Neuronal stem cell (in vitro differentiated cells): Measurements from ENCODE around the gene TDRD1.

ENCODE experiments used
- DNase-seq: peaks from one replicate; pipeline ENCODE4 v3.0.0-alpha.2; 2013; ENCODE audit warnings: low spot score
- H2AFZ ChIP-seq: one replicate; pipeline ENCODE4 v1.6.1; 2013; ENCODE audit warnings: mild to moderate bottlenecking, low read length, inconsistent platforms
- H2AK5ac ChIP-seq: 2 replicates; pipeline ENCODE4 v1.6.1; 2013; ENCODE audit warnings: low read depth, mild to moderate bottlenecking, inconsistent platforms, low read length, moderate library complexity, mixed read lengths
- H2BK120ac ChIP-seq: 2 replicates; pipeline ENCODE4 v1.6.1; 2013; ENCODE audit warnings: low read depth, mild to moderate bottlenecking, inconsistent platforms, low read length, moderate library complexity, mixed read lengths
- H2BK12ac ChIP-seq: one replicate; pipeline ENCODE4 v1.6.1; 2013; ENCODE audit warnings: low read length, inconsistent platforms
- H2BK15ac ChIP-seq: 2 replicates; pipeline ENCODE4 v1.6.1; 2013; ENCODE audit warnings: mild to moderate bottlenecking, low read length, inconsistent platforms, mixed read lengths
- H2BK5ac ChIP-seq: one replicate; pipeline ENCODE4 v1.6.1; 2013; ENCODE audit warnings: inconsistent platforms, mild to moderate bottlenecking, low read length, moderate library complexity
- H3K14ac ChIP-seq: one replicate; pipeline ENCODE4 v1.6.1; 2013; ENCODE audit warnings: low read length, inconsistent platforms
- H3K18ac ChIP-seq: 2 replicates; pipeline ENCODE4 v1.6.1; 2013; ENCODE audit warnings: low read length, inconsistent platforms
- H3K23ac ChIP-seq: 2 replicates; pipeline ENCODE4 v1.6.1; 2013; ENCODE audit warnings: low read depth, mild to moderate bottlenecking, mixed read lengths, low read length, inconsistent platforms; ENCODE audit not compliant: poor library complexity
- H3K27ac ChIP-seq: replicated peaks from 3 replicates; pipeline ENCODE4 v1.5.1; 2013; ENCODE audit warnings: low read length, inconsistent platforms
- H3K27me3 ChIP-seq, 3 experiments: 2 replicates each; pipeline ENCODE4 v1.6.1; 2013; ENCODE audit warnings: low read length in 3 of 3, mild to moderate bottlenecking in 2 of 3, inconsistent platforms in 1 of 3, low read depth in 1 of 3, mixed read lengths in 1 of 3, moderate library complexity in 1 of 3; ENCODE audit not compliant: control insufficient read depth in 3 of 3, insufficient read depth in 3 of 3
- H3K36me3 ChIP-seq, 2 donors: replicated peaks in 1 of 2; 2 replicates each; pipeline ENCODE4 v1.6.1; 2013; ENCODE audit warnings: low read length in 2 of 2; ENCODE audit not compliant: control insufficient read depth in 2 of 2, insufficient read depth in 2 of 2
- H3K4ac ChIP-seq: 2 replicates; pipeline ENCODE4 v1.6.1; 2013; ENCODE audit warnings: inconsistent platforms, mild to moderate bottlenecking, low read length, moderate library complexity
- H3K4me1 ChIP-seq, 2 donors: 1 replicate in 1 of 2; 2 replicates in 1 of 2; pipeline ENCODE4 v1.6.1; 2013; ENCODE audit warnings: low read length in 2 of 2, low read depth in 1 of 2; ENCODE audit not compliant: control insufficient read depth in 2 of 2, insufficient read depth in 1 of 2
- H3K4me2 ChIP-seq: one replicate; pipeline ENCODE4 v1.6.1; 2013; ENCODE audit warnings: mild to moderate bottlenecking, low read length, inconsistent platforms; ENCODE audit not compliant: insufficient read depth, poor library complexity, severe bottlenecking
- H3K4me3 ChIP-seq, 2 donors: 2 replicates each; pipeline ENCODE4 v1.5.1; 2013; ENCODE audit warnings: low read length in 2 of 2, mild to moderate bottlenecking in 2 of 2, inconsistent platforms in 1 of 2, moderate library complexity in 1 of 2
- H3K79me1 ChIP-seq: one replicate; pipeline ENCODE4 v1.6.1; 2013; ENCODE audit warnings: low read depth, mild to moderate bottlenecking, inconsistent platforms, low read length, moderate library complexity
- H3K9ac ChIP-seq: one replicate; pipeline ENCODE4 v1.6.1; 2013; ENCODE audit warnings: mild to moderate bottlenecking, low read depth, low read length, inconsistent platforms; ENCODE audit not compliant: poor library complexity
- H3K9me3 ChIP-seq, 2 donors: replicated peaks in 1 of 2; 2 replicates each; pipeline versions ENCODE3 to v1.6.1; 2013; ENCODE audit warnings: low read length in 2 of 2, mild to moderate bottlenecking in 2 of 2, inconsistent platforms in 1 of 2, low read depth in 1 of 2, mixed read lengths in 1 of 2, moderate library complexity in 1 of 2; ENCODE audit not compliant: control insufficient read depth in 2 of 2, insufficient read depth in 1 of 2
- H4K8ac ChIP-seq: one replicate; pipeline ENCODE4 v1.6.1; 2013; ENCODE audit warnings: low read depth, mild to moderate bottlenecking, inconsistent platforms, low read length, moderate library complexity
- H4K91ac ChIP-seq: one replicate; pipeline ENCODE4 v1.6.1; 2013; ENCODE audit warnings: low read length, low read depth, mild to moderate bottlenecking, inconsistent platforms; ENCODE audit not compliant: poor library complexity
- WGBS, 2 donors: extraction: QIAGEN DNeasy Blood & Tissue Kit; methylation state at CpG; one replicate each; pipeline ENCODE4 v1.1.7; 2013; ENCODE audit warnings: missing lambda C conversion rate in 2 of 2, mixed read lengths in 1 of 2; ENCODE audit not compliant: insufficient read length in 2 of 2, insufficient replicate concordance in 1 of 2; ENCODE audit errors: extremely low coverage in 2 of 2; 5-methylcytosine and 5-hydroxymethylcytosine counted together

Gene TDRD1

DNA sequence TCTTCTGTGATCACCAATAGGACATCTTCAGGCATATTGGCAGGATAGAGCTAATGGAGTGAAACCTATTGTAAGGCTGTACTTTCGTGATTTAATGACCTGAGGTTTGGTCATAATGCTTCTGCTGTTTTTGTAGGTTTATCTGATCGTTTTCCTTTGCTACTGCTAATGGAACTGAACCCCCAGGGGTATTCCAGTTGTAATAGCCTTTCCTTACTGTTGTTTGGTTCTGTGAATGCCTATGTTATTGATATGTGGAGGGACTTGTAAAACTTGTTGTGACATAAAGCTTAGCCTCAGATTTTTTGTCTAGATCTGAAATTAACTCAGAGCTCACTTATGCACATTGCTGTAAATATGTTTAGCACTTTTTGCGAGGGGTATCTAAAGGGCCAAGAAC, 49.0 kb downstream of the TDRD1 start:
- H2BK5ac ChIP-seq = no peak overlapping the region
- no peak overlapping the region for H3K27ac ChIP-seq
- no peak overlapping the region for H3K4ac ChIP-seq
- no peak overlapping the region for H2AFZ ChIP-seq
- no peak overlapping the region for H3K4me3 ChIP-seq
- no peak overlapping the region for H4K91ac ChIP-seq
- no CpG with 5 or more reads among the region's 3 CpGs for WGBS, 2 donors
- H3K9me3 ChIP-seq = no peaks in the 10 kb centered on the region
- H4K8ac ChIP-seq = no peak overlapping the region
- no peaks in the 10 kb centered on the region for H3K36me3 ChIP-seq
- no peak overlapping the region for H3K14ac ChIP-seq
- no peak overlapping the region for H3K4me2 ChIP-seq
- H2BK120ac ChIP-seq = no peak overlapping the region
- H3K79me1 ChIP-seq = no peaks in the 10 kb centered on the region
- H3K18ac ChIP-seq = no peak overlapping the region
- H2BK15ac ChIP-seq = no peak overlapping the region
- H3K23ac ChIP-seq = no peak overlapping the region
- peaks cover 0 to 37% (median 0%) of the 10 kb centered on the region in 3 experiments for H3K27me3 ChIP-seq
- H3K4me1 ChIP-seq = no peaks in the 10 kb centered on the region
- H2AK5ac ChIP-seq = no peak overlapping the region
- no peak for DNase-seq
- no peak overlapping the region for H2BK12ac ChIP-seq
- no peak overlapping the region for H3K9ac ChIP-seq

DNA sequence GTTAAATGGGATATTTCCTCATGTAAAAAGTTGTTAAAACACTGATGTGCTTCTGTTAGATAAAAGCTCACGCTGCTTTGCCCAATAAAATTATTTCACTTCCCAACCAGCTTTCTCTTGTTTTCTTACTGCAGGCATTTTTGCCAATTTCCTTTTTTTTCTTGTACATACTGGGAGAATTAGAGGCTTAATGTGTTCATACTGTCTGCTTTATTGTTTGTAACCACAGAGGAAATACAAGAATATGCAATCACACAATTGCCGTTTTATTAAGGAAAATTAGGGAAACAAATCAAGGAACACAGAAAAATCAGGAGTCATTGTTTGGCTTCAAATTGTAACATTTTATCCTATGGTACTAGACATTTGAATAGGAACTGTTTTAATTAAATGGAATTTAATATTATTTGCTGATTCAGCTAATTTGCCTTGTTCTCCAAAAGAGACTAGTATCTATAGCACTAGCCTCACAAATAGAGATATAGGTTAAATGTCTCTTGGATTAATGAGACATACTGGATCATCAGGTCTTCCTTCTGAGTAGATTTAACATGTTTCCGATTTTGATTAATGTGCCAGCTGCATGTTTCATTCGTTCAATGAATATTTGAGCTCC, 53.5 kb downstream of the TDRD1 start:
- WGBS, 2 donors = no CpG with 5 or more reads among the region's 4 CpGs
- no peak overlapping the region for H2AK5ac ChIP-seq
- no peak overlapping the region for H2AFZ ChIP-seq
- no peaks in the 10 kb centered on the region for H3K9me3 ChIP-seq
- H3K4me3 ChIP-seq = no peak overlapping the region
- H2BK15ac ChIP-seq = no peak overlapping the region
- no peak overlapping the region for H3K4me2 ChIP-seq
- no peak overlapping the region for H3K9ac ChIP-seq
- H3K27me3 ChIP-seq = peaks cover 0 to 55% (median 0%) of the 10 kb centered on the region in 3 experiments
- H2BK12ac ChIP-seq = no peak overlapping the region
- no peak overlapping the region for H2BK120ac ChIP-seq
- H3K27ac ChIP-seq = no peak overlapping the region
- no peak overlapping the region for H2BK5ac ChIP-seq
- H3K4me1 ChIP-seq = no peaks in the 10 kb centered on the region
- H4K91ac ChIP-seq = no peak overlapping the region
- no peaks in the 10 kb centered on the region for H3K79me1 ChIP-seq
- no peak overlapping the region for H3K14ac ChIP-seq
- H4K8ac ChIP-seq = no peak overlapping the region
- no peak overlapping the region for H3K4ac ChIP-seq
- H3K36me3 ChIP-seq = no peaks in the 10 kb centered on the region
- no peak for DNase-seq
- H3K18ac ChIP-seq = no peak overlapping the region
- H3K23ac ChIP-seq = no peak overlapping the region

DNA sequence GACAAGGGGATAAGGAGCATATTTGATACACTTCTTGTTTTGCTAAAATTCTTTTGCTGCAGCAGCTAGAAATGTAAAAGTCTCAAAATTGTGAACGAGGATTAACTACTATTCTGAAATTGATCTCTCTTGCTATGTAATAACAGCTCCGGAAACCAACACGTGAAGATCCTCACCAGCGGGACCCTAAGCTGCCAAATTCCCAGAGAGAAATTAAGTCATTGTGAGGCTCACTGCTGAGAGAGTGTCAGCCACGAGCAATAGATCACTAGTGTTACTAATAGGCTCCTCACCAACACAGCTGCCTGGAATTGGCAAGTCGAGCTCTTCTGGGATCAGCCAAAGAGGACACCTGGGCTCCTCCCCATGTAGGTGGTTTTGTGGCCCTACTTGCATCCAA, 54.3 kb downstream of the TDRD1 start:
- no CpG with 5 or more reads among the region's 6 CpGs for WGBS, 2 donors
- H3K14ac ChIP-seq = no peak overlapping the region
- H4K8ac ChIP-seq = no peak overlapping the region
- H3K27me3 ChIP-seq = peaks cover 0 to 57% (median 2%) of the 10 kb centered on the region in 3 experiments
- H2AFZ ChIP-seq = no peak overlapping the region
- H2BK120ac ChIP-seq = no peak overlapping the region
- no peaks in the 10 kb centered on the region for H3K4me1 ChIP-seq
- H3K4ac ChIP-seq = no peak overlapping the region
- no peak overlapping the region for H3K4me3 ChIP-seq
- H2BK5ac ChIP-seq = no peak overlapping the region
- no peak for DNase-seq
- no peaks in the 10 kb centered on the region for H3K79me1 ChIP-seq
- no peak overlapping the region for H3K27ac ChIP-seq
- no peak overlapping the region for H3K9ac ChIP-seq
- no peaks in the 10 kb centered on the region for H3K9me3 ChIP-seq
- no peak overlapping the region for H2BK15ac ChIP-seq
- H3K23ac ChIP-seq = no peak overlapping the region
- H2BK12ac ChIP-seq = no peak overlapping the region
- H4K91ac ChIP-seq = no peak overlapping the region
- H3K4me2 ChIP-seq = no peak overlapping the region
- no peak overlapping the region for H2AK5ac ChIP-seq
- H3K36me3 ChIP-seq = no peaks in the 10 kb centered on the region
- H3K18ac ChIP-seq = no peak overlapping the region

DNA sequence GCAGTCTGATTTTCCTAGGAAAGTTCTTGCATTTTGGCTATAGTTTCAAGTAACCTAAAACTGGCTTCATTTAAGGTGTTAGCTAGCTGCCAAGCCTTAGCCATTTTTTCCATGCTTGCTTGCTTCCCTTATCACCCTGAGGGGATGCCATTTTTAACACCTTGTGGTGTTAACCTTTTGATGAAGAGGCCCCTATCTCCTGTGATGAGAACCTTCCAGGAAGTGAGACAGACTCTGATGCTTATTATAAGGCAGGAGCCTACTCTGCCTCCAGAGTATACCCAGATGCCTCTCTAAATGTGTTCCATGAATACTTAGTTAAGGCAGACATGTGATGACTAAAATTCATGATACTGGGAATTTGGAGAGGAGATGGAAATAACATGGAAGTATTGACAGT, 55.0 kb downstream of the TDRD1 start:
- H3K4me3 ChIP-seq = no peak overlapping the region
- no peak overlapping the region for H3K27ac ChIP-seq
- no peak overlapping the region for H4K91ac ChIP-seq
- H3K23ac ChIP-seq = no peak overlapping the region
- no peak overlapping the region for H3K4me2 ChIP-seq
- H4K8ac ChIP-seq = no peak overlapping the region
- no peak overlapping the region for H2BK5ac ChIP-seq
- no peak overlapping the region for H2BK12ac ChIP-seq
- H3K4me1 ChIP-seq = no peaks in the 10 kb centered on the region
- H3K36me3 ChIP-seq = no peaks in the 10 kb centered on the region
- H3K14ac ChIP-seq = no peak overlapping the region
- H3K27me3 ChIP-seq = peaks cover 0 to 64% (median 6%) of the 10 kb centered on the region in 3 experiments
- H2BK15ac ChIP-seq = no peak overlapping the region
- H2AK5ac ChIP-seq = no peak overlapping the region
- H2BK120ac ChIP-seq = no peak overlapping the region
- no peaks in the 10 kb centered on the region for H3K9me3 ChIP-seq
- H3K9ac ChIP-seq = no peak overlapping the region
- H3K4ac ChIP-seq = no peak overlapping the region
- DNase-seq = no peak
- H2AFZ ChIP-seq = no peak overlapping the region
- H3K79me1 ChIP-seq = no peaks in the 10 kb centered on the region
- no peak overlapping the region for H3K18ac ChIP-seq
